Measurements from ENCODE around the gene PSMC3IP. TPM values are rescaled to one million over a fixed set of nuclear protein-coding genes. Genes with fewer than 3 reads are reported as not detected.
"Not testable (repeated sequence)": the region's sequence is repeated elsewhere in the genome, so short reads cannot be mapped to it uniquely, and the experiment has no call there.

PSMC3IP gene
- total and polyA plus RNA-seq, 2 experiments from 2014 or later, result 1.9 to 3.7 TPM

- Histone ChIP-seq H3K4me3 (no peak overlapping the region), H3K9me3 (ENCODE audit: low read depth) (no peaks in the 10 kb centered on the region), H3K27ac (no peak overlapping the region), H3K36me3 (replicated peaks; ENCODE audit: insufficient read depth, low read depth) (no peaks in the 10 kb centered on the region), H4K20me1 (ENCODE audit: insufficient read depth, poor library complexity, severe bottlenecking) (peaks cover 12% of the 10 kb centered on the region), H3K9me2 (replicated peaks; ENCODE audit: insufficient read depth) (no peaks in the 10 kb centered on the region), H3K79me2 (peaks cover 28% of the 10 kb centered on the region), H3K27me3 (no peaks in the 10 kb centered on the region), H3K4me2 (no peak overlapping the region), H3K4me1 (ENCODE audit: insufficient read depth) (peaks cover 15% of the 10 kb centered on the region), H2AFZ (no peak overlapping the region)
- no peak for DNase-seq (ENCODE audit: low spot score)
- TF ChIP-seq CTCF (IDR thresholded peaks at IDR 0.05; ENCODE audit: poor library complexity) (no peak), EZH2 (IDR thresholded peaks at IDR 0.05; ENCODE audit: borderline replicate concordance) (no peak), EZH2phosphoT487 (IDR thresholded peaks at IDR 0.05; ENCODE audit: low read depth, severe bottlenecking, unreplicated experiment) (no peak)
- WGBS (ENCODE audit: low lambda C conversion rate, missing lambda C conversion rate), result 97% methylated on average over 4 of the region's 4 CpGs
Measured at GRCh38 chr17:42612013-42612412, 34.5 kb upstream of the PSMC3IP start.

- H3K36me3 ChIP-seq (replicated peaks; ENCODE audit: insufficient read depth, low read depth); H3K9me2 ChIP-seq (replicated peaks; ENCODE audit: insufficient read depth); H3K9me3 ChIP-seq (ENCODE audit: low read depth); H3K27me3 ChIP-seq: not testable (repeated sequence)
- Histone ChIP-seq H4K20me1 (ENCODE audit: insufficient read depth, poor library complexity, severe bottlenecking) (peaks cover 28% of the 10 kb centered on the region), H3K79me2 (peaks cover 47% of the 10 kb centered on the region), H3K4me3 (peak overlapping the region; percentile 84), H3K27ac (peak overlapping the region; percentile 97), H3K4me2 (peak overlapping the region; percentile 86), H3K4me1 (ENCODE audit: insufficient read depth) (peaks cover 24% of the 10 kb centered on the region), H2AFZ (peak overlapping the region; percentile 34)
- peak; percentile 27 for DNase-seq (ENCODE audit: low spot score)
- 13% methylated on average over 24 of the region's 42 CpGs for WGBS (ENCODE audit: low lambda C conversion rate, missing lambda C conversion rate)
Measured at GRCh38 chr17:42609814-42610801, 32.6 kb upstream of the PSMC3IP start.

- TF ChIP-seq CTCF (IDR thresholded peaks at IDR 0.05; ENCODE audit: poor library complexity) (peak; percentile 38), EZH2phosphoT487 (IDR thresholded peaks at IDR 0.05; ENCODE audit: low read depth, severe bottlenecking, unreplicated experiment) (no peak)
- Histone ChIP-seq H3K27ac (peak within 1 kb of the TSS; percentile 97), H3K9me3 (ENCODE audit: low read depth) (no peaks in the 10 kb centered on the region), H3K4me1 (ENCODE audit: insufficient read depth) (peaks cover 24% of the 10 kb centered on the region), H3K9me2 (replicated peaks; ENCODE audit: insufficient read depth) (no peaks in the 10 kb centered on the region), H2AFZ (peak within 1 kb of the TSS; percentile 34), H4K20me1 (ENCODE audit: insufficient read depth, poor library complexity, severe bottlenecking) (peaks cover 34% of the 10 kb centered on the region), H3K36me3 (replicated peaks; ENCODE audit: insufficient read depth, low read depth) (no peaks in the 10 kb centered on the region), H3K79me2 (peaks cover 55% of the 10 kb centered on the region), H3K4me3 (peak within 1 kb of the TSS; percentile 84), H3K4me2 (peak within 1 kb of the TSS; percentile 89), H3K27me3 (no peaks in the 10 kb centered on the region)
- 1% methylated on average over 59 of the region's 66 CpGs for WGBS (ENCODE audit: low lambda C conversion rate, missing lambda C conversion rate)
- DNase-seq (ENCODE audit: low spot score), result peak; percentile 100
Measured at GRCh38 chr17:42609182-42609813, 31.8 kb upstream of the PSMC3IP start, which contains the start of the genes RETREG3 and TUBG1. RETREG3 (minus strand) TSS chr17:42609374; CDS start chr17:42609324, 50 bp downstream. TUBG1 (plus strand) TSS chr17:42609683; CDS start chr17:42609738, 55 bp downstream.

Data from hepatocyte (in vitro differentiated cells).